ENCODE measurements around the gene DNAH2. TPM values are rescaled to one million over a fixed set of nuclear protein-coding genes. Genes with fewer than 3 reads are reported as not detected.

The DNAH2 gene
- total and polyA plus RNA-seq, 2 of the 8 experiments (the other 6 are each of a cell fraction or from before 2014, with no cell fraction given) = 0.13 to 0.18 TPM

GRCh38 chr17:7806587-7806986 is 89.0 kb downstream of the DNAH2 start (continued):
- TF ChIP-seq ATF3 (IDR thresholded peaks at IDR 0.05; ENCODE audit: insufficient read depth, low read depth, low read length) = no peak
